Activated CD8-positive, alpha-beta T cell treated with anti-CD3 and anti-CD28 coated beads for 36 hours (primary cell): ENCODE data around the gene SCRT2. TPM values are rescaled to one million over a fixed set of nuclear protein-coding genes. Genes with fewer than 3 reads are reported as not detected.
"Not testable (repeated sequence)": the region's sequence is repeated elsewhere in the genome, so short reads cannot be mapped to it uniquely, and the experiment has no call there.

Experiments
- ATAC-seq: fragments of 200-7000 bp; cut with Tn5 transposase; one replicate; pipeline ENCODE4 v1.10.0; 2021; ENCODE audit warnings: mild to moderate bottlenecking, moderate library complexity
- CTCF ChIA-PET: fragments of 350-600 bp; sonication (Branson Sonifier 250); formaldehyde crosslinking; loops from one replicate; lab custom pipeline; 2021; ENCODE audit warnings: antibody characterized with exemption; lab: Charles Lee
- POLR2A ChIA-PET: fragments of 350-600 bp; sonication (Branson Sonifier 250); formaldehyde crosslinking; loops from one replicate; lab custom pipeline; 2021; ENCODE audit warnings: antibody characterized with exemption; lab: Charles Lee
- DNase-seq: peaks from one replicate; pipeline ENCODE4 v3.0.0-alpha.2; 2020
- H3K27ac Mint-ChIP-seq: one replicate; pipeline ENCODE4 v1.8.0; 2021; ENCODE audit warnings: mild to moderate bottlenecking, mixed read lengths
- H3K27me3 Mint-ChIP-seq: one replicate; pipeline ENCODE4 v1.8.0; 2021; ENCODE audit warnings: mixed read lengths
- H3K36me3 Mint-ChIP-seq: one replicate; pipeline ENCODE4 v1.8.0; 2021; ENCODE audit warnings: low read depth, mixed read lengths
- H3K4me1 Mint-ChIP-seq: one replicate; pipeline ENCODE4 v1.8.0; 2021; ENCODE audit warnings: low read depth, mixed read lengths
- H3K4me3 Mint-ChIP-seq: one replicate; pipeline ENCODE4 v1.8.0; 2021; ENCODE audit warnings: mild to moderate bottlenecking, moderate library complexity, mixed read lengths
- H3K9me3 Mint-ChIP-seq: one replicate; pipeline ENCODE4 v1.8.0; 2021; ENCODE audit warnings: mixed read lengths
- intact Hi-C: fragments of 100-400 bp; cut with micrococcal nuclease; formaldehyde crosslinking; loops from one replicate; pipeline ENCODE4 v1.10.0; 2022
- total RNA-seq, 2 experiments: library from RNA; stranded (reverse); gene quantifications; one replicate each; pipeline ENCODE4 v1.2.3, GENCODE V29; 2021
- TF ChIP-seq, protein P1 (sequence below): fragments of 200-600 bp; IDR thresholded peaks from one replicate; pipeline ENCODE4 v1.8.0; 2022; ENCODE audit warnings: antibody characterized with exemption, mild to moderate bottlenecking

SCRT2 gene
- total RNA-seq, 2 experiments from 2014 or later, result not detected

- ChIA-PET CTCF (interaction anchor here (1.3 kb wide), 1 partner anchor 49 kb away, joined by 3 read pairs; no protein-coding TSS in a partner anchor), POLR2A (no interaction called here)
- Mint-ChIP-seq H3K9me3 (no peaks in the 10 kb centered on the region), H3K27me3 (peaks cover 8% of the 10 kb centered on the region), H3K4me1 (no peaks in the 10 kb centered on the region), H3K27ac (no peak overlapping the region), H3K36me3 (no peaks in the 10 kb centered on the region), H3K4me3 (no peak overlapping the region)
- intact Hi-C loops, result no loop called here
- DNase-seq (no peak), ATAC-seq (no peak)
- TF ChIP-seq, protein P1, sequence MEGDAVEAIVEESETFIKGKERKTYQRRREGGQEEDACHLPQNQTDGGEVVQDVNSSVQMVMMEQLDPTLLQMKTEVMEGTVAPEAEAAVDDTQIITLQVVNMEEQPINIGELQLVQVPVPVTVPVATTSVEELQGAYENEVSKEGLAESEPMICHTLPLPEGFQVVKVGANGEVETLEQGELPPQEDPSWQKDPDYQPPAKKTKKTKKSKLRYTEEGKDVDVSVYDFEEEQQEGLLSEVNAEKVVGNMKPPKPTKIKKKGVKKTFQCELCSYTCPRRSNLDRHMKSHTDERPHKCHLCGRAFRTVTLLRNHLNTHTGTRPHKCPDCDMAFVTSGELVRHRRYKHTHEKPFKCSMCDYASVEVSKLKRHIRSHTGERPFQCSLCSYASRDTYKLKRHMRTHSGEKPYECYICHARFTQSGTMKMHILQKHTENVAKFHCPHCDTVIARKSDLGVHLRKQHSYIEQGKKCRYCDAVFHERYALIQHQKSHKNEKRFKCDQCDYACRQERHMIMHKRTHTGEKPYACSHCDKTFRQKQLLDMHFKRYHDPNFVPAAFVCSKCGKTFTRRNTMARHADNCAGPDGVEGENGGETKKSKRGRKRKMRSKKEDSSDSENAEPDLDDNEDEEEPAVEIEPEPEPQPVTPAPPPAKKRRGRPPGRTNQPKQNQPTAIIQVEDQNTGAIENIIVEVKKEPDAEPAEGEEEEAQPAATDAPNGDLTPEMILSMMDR, result no peak
Observed at GRCh38 chr20:695165-695866, 19.7 kb upstream of the SCRT2 start.

- Mint-ChIP-seq H3K4me3 (no peak overlapping the region), H3K27ac (no peak overlapping the region), H3K9me3 (no peaks in the 10 kb centered on the region), H3K27me3 (peaks cover 9% of the 10 kb centered on the region), H3K4me1 (no peaks in the 10 kb centered on the region), H3K36me3 (no peaks in the 10 kb centered on the region)
- no peak for ATAC-seq
- intact Hi-C loops, result no loop called here
- ChIA-PET POLR2A (no interaction called here), CTCF (no interaction called here)
- TF ChIP-seq, protein P1, result no peak
- DNase-seq, result no peak
Observed at GRCh38 chr20:694496-694895, 18.9 kb upstream of the SCRT2 start.

- H3K27ac Mint-ChIP-seq, H3K4me1 Mint-ChIP-seq, H3K36me3 Mint-ChIP-seq, POLR2A ChIA-PET, CTCF ChIA-PET, H3K9me3 Mint-ChIP-seq, DNase-seq, H3K4me3 Mint-ChIP-seq, ATAC-seq, intact Hi-C loops: not testable (repeated sequence)
- peaks cover 12% of the 10 kb centered on the region for H3K27me3 Mint-ChIP-seq
Observed at GRCh38 chr20:693786-694185, 18.2 kb upstream of the SCRT2 start.

DNA sequence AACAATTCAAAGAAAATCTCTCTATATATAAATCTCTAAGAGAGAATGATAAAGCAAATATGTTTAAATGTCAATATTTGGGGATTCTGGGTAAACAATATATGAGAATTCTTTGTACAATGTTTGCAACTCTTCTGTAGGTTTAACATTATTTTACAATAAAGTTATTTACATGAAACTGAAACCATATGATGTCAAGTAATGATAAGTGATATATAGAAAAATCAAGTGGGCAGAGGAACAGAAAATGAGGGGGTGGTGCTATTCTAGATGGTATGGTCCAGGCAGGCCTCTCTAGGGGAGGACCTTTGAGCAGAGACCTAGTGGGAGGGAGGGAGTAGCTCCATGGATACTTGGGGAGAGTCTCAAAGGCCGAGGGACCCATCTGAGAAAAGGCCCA lies 16.4 kb upstream of the SCRT2 start:
- H3K27me3 Mint-ChIP-seq, result peaks cover 16% of the 10 kb centered on the region
- H3K9me3 Mint-ChIP-seq, result no peaks in the 10 kb centered on the region
- TF ChIP-seq, protein P1, result no peak
- no peaks in the 10 kb centered on the region for H3K4me1 Mint-ChIP-seq
- H3K4me3 Mint-ChIP-seq, result no peak overlapping the region
- CTCF ChIA-PET, result no interaction called here
- ATAC-seq (no peak), DNase-seq (no peak)
- POLR2A ChIA-PET, result no interaction called here
- H3K27ac Mint-ChIP-seq, result no peak overlapping the region
- H3K36me3 Mint-ChIP-seq, result no peaks in the 10 kb centered on the region
- intact Hi-C loops, result no loop called here

- H3K4me3 Mint-ChIP-seq, result no peak overlapping the region
- CTCF ChIA-PET, result no interaction called here
Observed at GRCh38 chr20:689947-690346, 14.3 kb upstream of the SCRT2 start.

More at GRCh38 chr20:689947-690346, 14.3 kb upstream of the SCRT2 start:
- POLR2A ChIA-PET, result interaction anchor here (1.0 kb wide), 1 partner anchor 17 kb away, joined by 3 read pairs; no protein-coding TSS in a partner anchor
- TF ChIP-seq, protein P1, result no peak
- DNase-seq (no peak), ATAC-seq (no peak)
- Mint-ChIP-seq H3K9me3 (no peaks in the 10 kb centered on the region), H3K36me3 (no peaks in the 10 kb centered on the region), H3K4me1 (no peaks in the 10 kb centered on the region), H3K27me3 (peaks cover 16% of the 10 kb centered on the region), H3K27ac (no peak overlapping the region)
- intact Hi-C loops, result no loop called here
